GM23338 (cell line): Measurements from ENCODE around the gene CLN6. TPM values are rescaled to one million over a fixed set of nuclear protein-coding genes. Genes with fewer than 3 reads are reported as not detected.

Experiments
- ATAC-seq: fragments of 200-7000 bp; cut with Tn5 transposase; 3 replicates; pipeline ENCODE4 v1.9.1; 2020
- DNase-seq: peaks from one replicate; pipeline ENCODE4 v3.0.0-alpha.2; 2015; ENCODE audit warnings: low spot score
- H2AFZ ChIP-seq: fragments of 200-600 bp; sonication (generic); 2 replicates; pipeline ENCODE4 v1.8.0; 2016; ENCODE audit warnings: antibody characterized with exemption, mild to moderate bottlenecking, moderate library complexity
- H3F3A ChIP-seq: fragments of 200-600 bp; sonication (generic); replicated peaks from 2 replicates; pipeline ENCODE4 v1.8.0; 2017; ENCODE audit warnings: antibody characterized with exemption, mixed run types, low read depth
- H3K27ac ChIP-seq: fragments of 200-600 bp; sonication (generic); 2 replicates; pipeline ENCODE4 v1.6.1; 2016; ENCODE audit warnings: low read depth
- H3K27me3 ChIP-seq: fragments of 200-600 bp; sonication (generic); 2 replicates; pipeline ENCODE4 v1.8.0; 2016; ENCODE audit warnings: mild to moderate bottlenecking, mixed run types, moderate library complexity; ENCODE audit not compliant: insufficient read depth
- H3K36me3 ChIP-seq: fragments of 200-600 bp; sonication (generic); 2 replicates; pipeline ENCODE4 v1.8.0; 2016; ENCODE audit warnings: mild to moderate bottlenecking; ENCODE audit not compliant: insufficient read depth
- H3K4me1 ChIP-seq: fragments of 200-600 bp; sonication (generic); 2 replicates; pipeline ENCODE4 v1.8.0; 2016; ENCODE audit warnings: mild to moderate bottlenecking, moderate library complexity; ENCODE audit not compliant: insufficient read depth
- H3K4me2 ChIP-seq: fragments of 200-600 bp; sonication (generic); 2 replicates; pipeline ENCODE4 v1.7.1; 2017; ENCODE audit warnings: mixed run types
- H3K4me3 ChIP-seq: fragments of 200-600 bp; sonication (generic); 2 replicates; pipeline ENCODE4 v1.6.1; 2016; ENCODE audit warnings: mixed run types
- H3K79me2 ChIP-seq: fragments of 200-600 bp; sonication (generic); replicated peaks from 2 replicates; pipeline ENCODE4 v1.8.0; 2017; ENCODE audit warnings: mild to moderate bottlenecking; ENCODE audit not compliant: insufficient read depth
- H3K9me2 ChIP-seq: fragments of 200-600 bp; sonication (generic); 2 replicates; pipeline ENCODE4 v1.8.0; 2017; ENCODE audit not compliant: insufficient read depth
- H4K20me1 ChIP-seq: fragments of 200-600 bp; sonication (generic); replicated peaks from 2 replicates; pipeline ENCODE4 v1.8.0; 2017; ENCODE audit warnings: mild to moderate bottlenecking; ENCODE audit not compliant: insufficient read depth
- H3K27ac Mint-ChIP-seq: 2 replicates; pipeline ENCODE4 v1.8.0; 2020; ENCODE audit warnings: inconsistent platforms, mild to moderate bottlenecking, moderate library complexity, mixed read lengths
- H3K27me3 Mint-ChIP-seq: 3 replicates; pipeline ENCODE4 v1.8.0; 2022; ENCODE audit warnings: low read depth, mild to moderate bottlenecking, moderate library complexity, mixed read lengths, inconsistent platforms; ENCODE audit not compliant: insufficient read depth, poor library complexity
- H3K36me3 Mint-ChIP-seq: 3 replicates; pipeline ENCODE4 v1.8.0; 2021; ENCODE audit warnings: low read depth, mild to moderate bottlenecking, inconsistent platforms, moderate library complexity, mixed read lengths
- H3K4me1 Mint-ChIP-seq: 3 replicates; pipeline ENCODE4 v1.8.0; 2020; ENCODE audit warnings: mild to moderate bottlenecking, inconsistent platforms, mixed read lengths
- H3K4me3 Mint-ChIP-seq: 3 replicates; pipeline ENCODE4 v1.8.0; 2021; ENCODE audit warnings: moderate library complexity, mild to moderate bottlenecking, inconsistent platforms, mixed read lengths
- H3K9me3 Mint-ChIP-seq: 3 replicates; pipeline ENCODE4 v1.8.0; 2020; ENCODE audit warnings: moderate library complexity, mild to moderate bottlenecking, inconsistent platforms, mixed read lengths
- CREB1 ChIP-seq: fragments of 250-450 bp; sonication (Bioruptor Pico); IDR thresholded peaks from 2 replicates; pipeline ENCODE4 v1.5.0; 2020; ENCODE audit warnings: low read depth, mild to moderate bottlenecking, moderate library complexity
- EZH2 ChIP-seq: fragments of 200-600 bp; sonication (generic); IDR thresholded peaks from one replicate; pipeline ENCODE4 v1.8.0; 2017; ENCODE audit warnings: antibody characterized with exemption, mild to moderate bottlenecking, low read depth; ENCODE audit not compliant: unreplicated experiment
- EZH2phosphoT487 ChIP-seq: fragments of 200-600 bp; sonication (generic); IDR thresholded peaks from one replicate; pipeline ENCODE4 v1.8.1; 2018; ENCODE audit warnings: antibody characterized with exemption; ENCODE audit not compliant: unreplicated experiment
- JUNB ChIP-seq: IDR thresholded peaks from one replicate; pipeline ENCODE4 v1.6.1; 2016; ENCODE audit warnings: antibody characterized with exemption; ENCODE audit not compliant: unreplicated experiment
- NANOG ChIP-seq: IDR thresholded peaks from 2 replicates; pipeline ENCODE4 v1.6.1; 2016; ENCODE audit warnings: antibody characterized with exemption, borderline replicate concordance
- POLR2AphosphoS5 ChIP-seq: IDR thresholded peaks from 2 replicates; pipeline ENCODE4 v1.6.1; 2016; ENCODE audit warnings: antibody characterized with exemption, low read depth
- STAT1 ChIP-seq: IDR thresholded peaks from one replicate; pipeline ENCODE4 v1.6.1; 2016; ENCODE audit warnings: antibody characterized with exemption; ENCODE audit not compliant: unreplicated experiment
- ZNF114 ChIP-seq: fragments of 250-450 bp; sonication (Bioruptor Pico); IDR thresholded peaks from 2 replicates; pipeline ENCODE4 v1.5.0; 2020; ENCODE audit warnings: mild to moderate bottlenecking, moderate library complexity
- ZNF331 ChIP-seq: fragments of 250-450 bp; sonication (Bioruptor Pico); IDR thresholded peaks from 2 replicates; pipeline ENCODE4 v1.5.0; 2020; ENCODE audit warnings: low read depth, mild to moderate bottlenecking, moderate library complexity
- polyA plus RNA-seq: library from polyadenylated mRNA; unstranded; fragments of >200 nt; fragmentation: Nextera tagmentation; extraction: Ambion mirVana; gene quantifications from 2 replicates; pipeline ENCODE4 v1.2.1, GENCODE V29; 2016
- total RNA-seq: library from RNA; depleted of rRNA; stranded (reverse); fragments of >200 nt; shearing (Covaris generic); gene quantifications from 2 replicates; pipeline ENCODE4 v1.2.3, GENCODE V29; 2014
- TF ChIP-seq, protein P1 (sequence below): IDR thresholded peaks from 2 replicates; pipeline ENCODE4 v1.6.1; 2016; ENCODE audit warnings: antibody characterized with exemption
- TF ChIP-seq, protein P2 (sequence below), 2 experiments: fragments of 200-600 bp in 1 of 2; sonication (generic) in 1 of 2; conservative IDR thresholded peaks; 2 replicates each; pipeline versions ENCODE4 v1.5.1 to v1.6.1; 2016 to 2017; ENCODE audit warnings: antibody characterized with exemption in 2 of 2, low read depth in 2 of 2, mild to moderate bottlenecking in 2 of 2, moderate library complexity in 1 of 2
- TF ChIP-seq, protein P3 (sequence below): fragments of 250-450 bp; sonication (Bioruptor Pico); IDR thresholded peaks from 2 replicates; pipeline ENCODE4 v1.5.0; 2020; ENCODE audit warnings: mild to moderate bottlenecking, moderate library complexity
- TF ChIP-seq, protein P4 (sequence below): IDR thresholded peaks from one replicate; pipeline ENCODE4 v1.6.1; 2018; ENCODE audit warnings: antibody characterized with exemption; ENCODE audit not compliant: unreplicated experiment

CLN6 gene
- total and polyA plus RNA-seq, 2 experiments from 2014 or later, result 20.7 to 69.5 TPM

DNA sequence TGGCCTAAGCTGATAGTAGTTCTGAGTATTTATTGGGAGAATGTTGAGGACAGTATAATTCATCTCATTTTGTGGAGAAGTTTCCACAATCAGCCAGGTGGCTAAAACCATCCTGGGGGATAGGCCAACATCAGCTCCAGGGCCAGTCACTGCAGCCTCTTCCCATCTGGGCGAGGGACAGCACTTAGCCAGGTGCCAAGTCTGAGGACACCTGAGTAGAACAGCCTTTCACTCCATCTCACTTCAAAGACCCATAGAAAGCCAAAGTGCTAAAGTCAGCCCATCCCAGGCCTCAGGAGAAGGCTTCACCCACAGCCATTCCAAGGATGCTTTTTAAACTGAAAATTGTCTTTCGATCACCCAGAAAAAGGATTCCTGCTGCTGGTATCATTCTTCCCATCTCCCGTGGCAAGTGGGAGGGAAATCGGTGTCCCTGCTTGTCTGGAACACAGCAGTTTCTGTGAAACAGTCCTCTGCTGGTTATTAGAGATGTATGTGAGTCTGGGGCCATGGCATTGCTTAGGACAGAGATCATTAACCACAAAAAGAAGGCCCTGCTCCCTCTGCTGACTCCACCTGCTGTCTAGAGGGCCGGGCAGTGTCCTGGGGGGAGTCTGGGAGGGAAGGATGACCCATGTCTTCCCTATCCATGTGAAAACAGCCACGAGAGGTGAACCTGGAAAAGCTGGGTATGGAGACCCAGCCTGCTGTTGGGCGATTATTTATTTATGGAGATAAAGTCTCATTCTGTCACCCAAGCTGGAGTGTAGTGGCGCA lies 34.0 kb downstream of the CLN6 start:
- H3K27me3 Mint-ChIP-seq, result peaks cover 7% of the 10 kb centered on the region
- peaks cover 30% of the 10 kb centered on the region for H3K36me3 Mint-ChIP-seq
- Histone ChIP-seq H3K9me2 (no peaks in the 10 kb centered on the region), H4K20me1 (peaks cover 9% of the 10 kb centered on the region; the same call in 1 of the 2 replicates), H3K27me3 (no peaks in the 10 kb centered on the region), H3K36me3 (peaks cover 7% of the 10 kb centered on the region; the same call in 1 of the 2 replicates), H3K4me2 (no peak overlapping the region), H3K4me3 (no peak overlapping the region), H3K4me1 (no peaks in the 10 kb centered on the region), H3K27ac (peak overlapping the region; percentile 24; the same call in 1 of the 2 replicates), H2AFZ (no peak overlapping the region), H3F3A (no peaks in the 10 kb centered on the region), H3K79me2 (0 out of 2 replicates have a peak, but pooled peaks cover 3% of the 10 kb centered on the region)
- H3K4me1 Mint-ChIP-seq, result peaks cover 24% of the 10 kb centered on the region
- no peak for TF ChIP-seq NANOG
- TF ChIP-seq STAT1, result no peak
- TF ChIP-seq, protein P1, sequence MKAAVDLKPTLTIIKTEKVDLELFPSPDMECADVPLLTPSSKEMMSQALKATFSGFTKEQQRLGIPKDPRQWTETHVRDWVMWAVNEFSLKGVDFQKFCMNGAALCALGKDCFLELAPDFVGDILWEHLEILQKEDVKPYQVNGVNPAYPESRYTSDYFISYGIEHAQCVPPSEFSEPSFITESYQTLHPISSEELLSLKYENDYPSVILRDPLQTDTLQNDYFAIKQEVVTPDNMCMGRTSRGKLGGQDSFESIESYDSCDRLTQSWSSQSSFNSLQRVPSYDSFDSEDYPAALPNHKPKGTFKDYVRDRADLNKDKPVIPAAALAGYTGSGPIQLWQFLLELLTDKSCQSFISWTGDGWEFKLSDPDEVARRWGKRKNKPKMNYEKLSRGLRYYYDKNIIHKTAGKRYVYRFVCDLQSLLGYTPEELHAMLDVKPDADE, result no peak
- no peak for TF ChIP-seq POLR2AphosphoS5
- no peak for TF ChIP-seq ZNF114 (CRISPR knock-in tag)
- TF ChIP-seq, protein P2, sequence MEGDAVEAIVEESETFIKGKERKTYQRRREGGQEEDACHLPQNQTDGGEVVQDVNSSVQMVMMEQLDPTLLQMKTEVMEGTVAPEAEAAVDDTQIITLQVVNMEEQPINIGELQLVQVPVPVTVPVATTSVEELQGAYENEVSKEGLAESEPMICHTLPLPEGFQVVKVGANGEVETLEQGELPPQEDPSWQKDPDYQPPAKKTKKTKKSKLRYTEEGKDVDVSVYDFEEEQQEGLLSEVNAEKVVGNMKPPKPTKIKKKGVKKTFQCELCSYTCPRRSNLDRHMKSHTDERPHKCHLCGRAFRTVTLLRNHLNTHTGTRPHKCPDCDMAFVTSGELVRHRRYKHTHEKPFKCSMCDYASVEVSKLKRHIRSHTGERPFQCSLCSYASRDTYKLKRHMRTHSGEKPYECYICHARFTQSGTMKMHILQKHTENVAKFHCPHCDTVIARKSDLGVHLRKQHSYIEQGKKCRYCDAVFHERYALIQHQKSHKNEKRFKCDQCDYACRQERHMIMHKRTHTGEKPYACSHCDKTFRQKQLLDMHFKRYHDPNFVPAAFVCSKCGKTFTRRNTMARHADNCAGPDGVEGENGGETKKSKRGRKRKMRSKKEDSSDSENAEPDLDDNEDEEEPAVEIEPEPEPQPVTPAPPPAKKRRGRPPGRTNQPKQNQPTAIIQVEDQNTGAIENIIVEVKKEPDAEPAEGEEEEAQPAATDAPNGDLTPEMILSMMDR (conservative IDR thresholded peaks at IDR 0.05; ENCODE audit: low read depth in 2 of 2), result no peak
- TF ChIP-seq, protein P3, sequence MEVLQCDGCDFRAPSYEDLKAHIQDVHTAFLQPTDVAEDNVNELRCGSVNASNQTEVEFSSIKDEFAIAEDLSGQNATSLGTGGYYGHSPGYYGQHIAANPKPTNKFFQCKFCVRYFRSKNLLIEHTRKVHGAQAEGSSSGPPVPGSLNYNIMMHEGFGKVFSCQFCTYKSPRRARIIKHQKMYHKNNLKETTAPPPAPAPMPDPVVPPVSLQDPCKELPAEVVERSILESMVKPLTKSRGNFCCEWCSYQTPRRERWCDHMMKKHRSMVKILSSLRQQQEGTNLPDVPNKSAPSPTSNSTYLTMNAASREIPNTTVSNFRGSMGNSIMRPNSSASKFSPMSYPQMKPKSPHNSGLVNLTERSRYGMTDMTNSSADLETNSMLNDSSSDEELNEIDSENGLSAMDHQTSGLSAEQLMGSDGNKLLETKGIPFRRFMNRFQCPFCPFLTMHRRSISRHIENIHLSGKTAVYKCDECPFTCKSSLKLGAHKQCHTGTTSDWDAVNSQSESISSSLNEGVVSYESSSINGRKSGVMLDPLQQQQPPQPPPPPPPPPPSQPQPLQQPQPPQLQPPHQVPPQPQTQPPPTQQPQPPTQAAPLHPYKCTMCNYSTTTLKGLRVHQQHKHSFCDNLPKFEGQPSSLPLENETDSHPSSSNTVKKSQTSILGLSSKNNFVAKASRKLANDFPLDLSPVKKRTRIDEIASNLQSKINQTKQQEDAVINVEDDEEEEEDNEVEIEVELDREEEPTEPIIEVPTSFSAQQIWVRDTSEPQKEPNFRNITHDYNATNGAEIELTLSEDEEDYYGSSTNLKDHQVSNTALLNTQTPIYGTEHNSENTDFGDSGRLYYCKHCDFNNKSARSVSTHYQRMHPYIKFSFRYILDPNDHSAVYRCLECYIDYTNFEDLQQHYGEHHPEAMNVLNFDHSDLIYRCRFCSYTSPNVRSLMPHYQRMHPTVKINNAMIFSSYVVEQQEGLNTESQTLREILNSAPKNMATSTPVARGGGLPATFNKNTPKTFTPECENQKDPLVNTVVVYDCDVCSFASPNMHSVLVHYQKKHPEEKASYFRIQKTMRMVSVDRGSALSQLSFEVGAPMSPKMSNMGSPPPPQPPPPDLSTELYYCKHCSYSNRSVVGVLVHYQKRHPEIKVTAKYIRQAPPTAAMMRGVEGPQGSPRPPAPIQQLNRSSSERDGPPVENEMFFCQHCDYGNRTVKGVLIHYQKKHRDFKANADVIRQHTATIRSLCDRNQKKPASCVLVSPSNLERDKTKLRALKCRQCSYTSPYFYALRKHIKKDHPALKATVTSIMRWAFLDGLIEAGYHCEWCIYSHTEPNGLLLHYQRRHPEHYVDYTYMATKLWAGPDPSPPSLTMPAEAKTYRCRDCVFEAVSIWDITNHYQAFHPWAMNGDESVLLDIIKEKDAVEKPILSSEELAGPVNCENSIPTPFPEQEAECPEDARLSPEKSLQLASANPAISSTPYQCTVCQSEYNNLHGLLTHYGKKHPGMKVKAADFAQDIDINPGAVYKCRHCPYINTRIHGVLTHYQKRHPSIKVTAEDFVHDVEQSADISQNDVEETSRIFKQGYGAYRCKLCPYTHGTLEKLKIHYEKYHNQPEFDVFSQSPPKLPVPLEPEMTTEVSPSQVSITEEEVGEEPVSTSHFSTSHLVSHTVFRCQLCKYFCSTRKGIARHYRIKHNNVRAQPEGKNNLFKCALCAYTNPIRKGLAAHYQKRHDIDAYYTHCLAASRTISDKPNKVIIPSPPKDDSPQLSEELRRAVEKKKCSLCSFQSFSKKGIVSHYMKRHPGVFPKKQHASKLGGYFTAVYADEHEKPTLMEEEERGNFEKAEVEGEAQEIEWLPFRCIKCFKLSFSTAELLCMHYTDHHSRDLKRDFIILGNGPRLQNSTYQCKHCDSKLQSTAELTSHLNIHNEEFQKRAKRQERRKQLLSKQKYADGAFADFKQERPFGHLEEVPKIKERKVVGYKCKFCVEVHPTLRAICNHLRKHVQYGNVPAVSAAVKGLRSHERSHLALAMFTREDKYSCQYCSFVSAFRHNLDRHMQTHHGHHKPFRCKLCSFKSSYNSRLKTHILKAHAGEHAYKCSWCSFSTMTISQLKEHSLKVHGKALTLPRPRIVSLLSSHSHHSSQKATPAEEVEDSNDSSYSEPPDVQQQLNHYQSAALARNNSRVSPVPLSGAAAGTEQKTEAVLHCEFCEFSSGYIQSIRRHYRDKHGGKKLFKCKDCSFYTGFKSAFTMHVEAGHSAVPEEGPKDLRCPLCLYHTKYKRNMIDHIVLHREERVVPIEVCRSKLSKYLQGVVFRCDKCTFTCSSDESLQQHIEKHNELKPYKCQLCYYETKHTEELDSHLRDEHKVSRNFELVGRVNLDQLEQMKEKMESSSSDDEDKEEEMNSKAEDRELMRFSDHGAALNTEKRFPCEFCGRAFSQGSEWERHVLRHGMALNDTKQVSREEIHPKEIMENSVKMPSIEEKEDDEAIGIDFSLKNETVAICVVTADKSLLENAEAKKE (CRISPR knock-in tag), result no peak
- no peak for TF ChIP-seq JUNB
- TF ChIP-seq ZNF331 (CRISPR knock-in tag), result no peak
- no peak for TF ChIP-seq EZH2
- TF ChIP-seq, protein P4, sequence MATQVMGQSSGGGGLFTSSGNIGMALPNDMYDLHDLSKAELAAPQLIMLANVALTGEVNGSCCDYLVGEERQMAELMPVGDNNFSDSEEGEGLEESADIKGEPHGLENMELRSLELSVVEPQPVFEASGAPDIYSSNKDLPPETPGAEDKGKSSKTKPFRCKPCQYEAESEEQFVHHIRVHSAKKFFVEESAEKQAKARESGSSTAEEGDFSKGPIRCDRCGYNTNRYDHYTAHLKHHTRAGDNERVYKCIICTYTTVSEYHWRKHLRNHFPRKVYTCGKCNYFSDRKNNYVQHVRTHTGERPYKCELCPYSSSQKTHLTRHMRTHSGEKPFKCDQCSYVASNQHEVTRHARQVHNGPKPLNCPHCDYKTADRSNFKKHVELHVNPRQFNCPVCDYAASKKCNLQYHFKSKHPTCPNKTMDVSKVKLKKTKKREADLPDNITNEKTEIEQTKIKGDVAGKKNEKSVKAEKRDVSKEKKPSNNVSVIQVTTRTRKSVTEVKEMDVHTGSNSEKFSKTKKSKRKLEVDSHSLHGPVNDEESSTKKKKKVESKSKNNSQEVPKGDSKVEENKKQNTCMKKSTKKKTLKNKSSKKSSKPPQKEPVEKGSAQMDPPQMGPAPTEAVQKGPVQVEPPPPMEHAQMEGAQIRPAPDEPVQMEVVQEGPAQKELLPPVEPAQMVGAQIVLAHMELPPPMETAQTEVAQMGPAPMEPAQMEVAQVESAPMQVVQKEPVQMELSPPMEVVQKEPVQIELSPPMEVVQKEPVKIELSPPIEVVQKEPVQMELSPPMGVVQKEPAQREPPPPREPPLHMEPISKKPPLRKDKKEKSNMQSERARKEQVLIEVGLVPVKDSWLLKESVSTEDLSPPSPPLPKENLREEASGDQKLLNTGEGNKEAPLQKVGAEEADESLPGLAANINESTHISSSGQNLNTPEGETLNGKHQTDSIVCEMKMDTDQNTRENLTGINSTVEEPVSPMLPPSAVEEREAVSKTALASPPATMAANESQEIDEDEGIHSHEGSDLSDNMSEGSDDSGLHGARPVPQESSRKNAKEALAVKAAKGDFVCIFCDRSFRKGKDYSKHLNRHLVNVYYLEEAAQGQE, result no peak
- no peak for TF ChIP-seq EZH2phosphoT487
- no peak for TF ChIP-seq CREB1 (CRISPR knock-in tag)
- ATAC-seq, result no peak
- no peak overlapping the region for H3K27ac Mint-ChIP-seq
- no peak overlapping the region for H3K4me3 Mint-ChIP-seq
- no peaks in the 10 kb centered on the region for H3K9me3 Mint-ChIP-seq
- no peak for DNase-seq
